Tibial nerve (tissue), 4 donors: Measurements from ENCODE around the gene SYTL1.

Experiments
- EP300 ChIP-seq, 2 donors: sonication (generic); formaldehyde crosslinking; IDR thresholded peaks; one replicate each; pipeline ENCODE4 v1.6.1; 2017; ENCODE audit warnings: antibody characterized with exemption in 2 of 2, mild to moderate bottlenecking in 1 of 2
- POLR2A ChIP-seq, 2 donors: fragments of 450-650 bp; IDR thresholded peaks; one replicate each; pipeline ENCODE4 v1.6.1; 2017; ENCODE audit warnings: antibody characterized with exemption in 2 of 2, mild to moderate bottlenecking in 2 of 2, moderate library complexity in 2 of 2
- TF ChIP-seq, protein P1 (sequence below), 5 experiments: fragments of 200-600 bp in 3 of 5; fragments of 450-650 bp in 2 of 5; sonication (generic) in 3 of 5; IDR thresholded peaks; one replicate each; pipeline ENCODE4 v1.5.1; 2016 to 2019; ENCODE audit warnings: antibody characterized with exemption in 5 of 5, mild to moderate bottlenecking in 3 of 5, moderate library complexity in 2 of 5

DNA sequence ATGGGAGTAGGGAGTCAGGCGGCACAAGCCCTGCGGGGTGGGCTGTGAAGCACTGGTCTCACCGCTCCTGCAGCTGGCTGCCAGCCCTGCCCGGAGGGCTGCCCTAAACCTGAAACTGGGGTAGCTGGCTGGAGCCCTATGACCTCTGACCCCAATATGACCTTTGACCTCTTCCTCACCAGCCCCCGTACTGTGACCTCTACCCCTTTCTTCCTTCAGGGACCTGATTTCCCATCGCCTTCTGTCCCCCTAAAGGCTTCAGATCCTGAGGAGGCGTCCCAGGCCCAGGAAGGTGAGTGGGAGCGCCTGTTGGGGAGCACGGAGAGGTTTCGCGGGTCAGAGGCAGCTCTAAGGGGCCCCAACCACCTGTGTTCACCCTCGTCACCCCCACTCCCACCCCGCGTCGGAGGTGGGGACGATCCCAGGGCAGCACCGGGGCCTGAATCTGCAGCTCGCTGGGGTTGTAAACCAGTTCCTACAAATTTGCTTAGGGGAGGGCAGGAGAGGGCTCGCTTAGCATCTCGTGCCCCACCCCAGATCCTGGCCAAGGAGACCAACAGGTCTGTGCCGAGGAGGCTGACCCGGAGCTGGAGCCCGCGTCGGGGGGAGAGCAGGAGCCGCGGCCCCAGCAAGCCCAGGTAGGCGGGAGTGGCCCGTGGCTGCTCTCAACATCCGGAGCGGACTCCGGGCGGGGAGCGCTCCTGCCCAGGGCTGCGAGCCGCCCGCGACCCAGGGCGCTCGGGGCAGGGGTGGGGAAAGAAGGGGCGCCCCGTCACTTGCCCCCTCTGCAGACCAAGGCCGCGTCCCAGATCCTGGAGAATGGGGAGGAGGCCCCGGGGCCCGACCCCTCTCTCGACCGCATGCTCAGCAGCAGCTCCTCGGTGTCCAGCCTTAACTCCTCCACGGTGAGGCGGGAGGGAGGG, 7.3 kb downstream of the SYTL1 start:
- TF ChIP-seq, protein P1, sequence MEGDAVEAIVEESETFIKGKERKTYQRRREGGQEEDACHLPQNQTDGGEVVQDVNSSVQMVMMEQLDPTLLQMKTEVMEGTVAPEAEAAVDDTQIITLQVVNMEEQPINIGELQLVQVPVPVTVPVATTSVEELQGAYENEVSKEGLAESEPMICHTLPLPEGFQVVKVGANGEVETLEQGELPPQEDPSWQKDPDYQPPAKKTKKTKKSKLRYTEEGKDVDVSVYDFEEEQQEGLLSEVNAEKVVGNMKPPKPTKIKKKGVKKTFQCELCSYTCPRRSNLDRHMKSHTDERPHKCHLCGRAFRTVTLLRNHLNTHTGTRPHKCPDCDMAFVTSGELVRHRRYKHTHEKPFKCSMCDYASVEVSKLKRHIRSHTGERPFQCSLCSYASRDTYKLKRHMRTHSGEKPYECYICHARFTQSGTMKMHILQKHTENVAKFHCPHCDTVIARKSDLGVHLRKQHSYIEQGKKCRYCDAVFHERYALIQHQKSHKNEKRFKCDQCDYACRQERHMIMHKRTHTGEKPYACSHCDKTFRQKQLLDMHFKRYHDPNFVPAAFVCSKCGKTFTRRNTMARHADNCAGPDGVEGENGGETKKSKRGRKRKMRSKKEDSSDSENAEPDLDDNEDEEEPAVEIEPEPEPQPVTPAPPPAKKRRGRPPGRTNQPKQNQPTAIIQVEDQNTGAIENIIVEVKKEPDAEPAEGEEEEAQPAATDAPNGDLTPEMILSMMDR (IDR thresholded peaks at IDR 0.05), result no peak
- TF ChIP-seq EP300 (IDR thresholded peaks at IDR 0.05) (no peak), POLR2A (IDR thresholded peaks at IDR 0.05) (no peak)
